Left ventricle myocardium inferior (tissue), 1 donor: ENCODE measurements around the gene RPS6KA2. TPM values are rescaled to one million over a fixed set of nuclear protein-coding genes. Genes with fewer than 3 reads are reported as not detected.

Source experiments
- DNase-seq: peaks from one replicate; pipeline ENCODE4 v3.0.0-alpha.2; 2020
- H3K27ac ChIP-seq: fragments of 200-600 bp; replicated peaks from 2 replicates; pipeline ENCODE4 v1.8.0; 2021
- H3K27me3 ChIP-seq: fragments of 200-600 bp; 2 replicates; pipeline ENCODE4 v1.8.0; 2021; ENCODE audit warnings: low read depth
- H3K36me3 ChIP-seq: fragments of 200-600 bp; 2 replicates; pipeline ENCODE4 v1.8.0; 2021
- H3K4me1 ChIP-seq: fragments of 200-600 bp; 2 replicates; pipeline ENCODE4 v1.8.0; 2021
- H3K4me3 ChIP-seq: fragments of 200-600 bp; 2 replicates; pipeline ENCODE4 v1.8.0; 2021; ENCODE audit warnings: mild to moderate bottlenecking, moderate library complexity
- H3K9me3 ChIP-seq: fragments of 200-600 bp; replicated peaks from 2 replicates; pipeline ENCODE4 v1.8.0; 2021
- intact Hi-C: fragments of 100-400 bp; cut with micrococcal nuclease; formaldehyde crosslinking; loops from one replicate; pipeline ENCODE4 v1.11.0; 2022
- total RNA-seq: library from RNA; stranded (reverse); fragmentation: NEBNext Ultra II Directional; extraction: Animal tissue kit (Norgen Biotek cat#: 25700); gene quantifications from one replicate; pipeline ENCODE4 v1.2.1, GENCODE V29; 2021
- TF ChIP-seq, protein P1 (sequence below): fragments of 200-600 bp; IDR thresholded peaks from 2 replicates; pipeline ENCODE4 v1.8.0; 2021; ENCODE audit warnings: antibody characterized with exemption, mild to moderate bottlenecking, borderline replicate concordance
- donor health status: DM: no; HTN: yes; CAD: no; lungs with severe emphysema.

Gene RPS6KA2
- total RNA-seq, 1 donor from 2014 or later = 77.2 TPM

DNA sequence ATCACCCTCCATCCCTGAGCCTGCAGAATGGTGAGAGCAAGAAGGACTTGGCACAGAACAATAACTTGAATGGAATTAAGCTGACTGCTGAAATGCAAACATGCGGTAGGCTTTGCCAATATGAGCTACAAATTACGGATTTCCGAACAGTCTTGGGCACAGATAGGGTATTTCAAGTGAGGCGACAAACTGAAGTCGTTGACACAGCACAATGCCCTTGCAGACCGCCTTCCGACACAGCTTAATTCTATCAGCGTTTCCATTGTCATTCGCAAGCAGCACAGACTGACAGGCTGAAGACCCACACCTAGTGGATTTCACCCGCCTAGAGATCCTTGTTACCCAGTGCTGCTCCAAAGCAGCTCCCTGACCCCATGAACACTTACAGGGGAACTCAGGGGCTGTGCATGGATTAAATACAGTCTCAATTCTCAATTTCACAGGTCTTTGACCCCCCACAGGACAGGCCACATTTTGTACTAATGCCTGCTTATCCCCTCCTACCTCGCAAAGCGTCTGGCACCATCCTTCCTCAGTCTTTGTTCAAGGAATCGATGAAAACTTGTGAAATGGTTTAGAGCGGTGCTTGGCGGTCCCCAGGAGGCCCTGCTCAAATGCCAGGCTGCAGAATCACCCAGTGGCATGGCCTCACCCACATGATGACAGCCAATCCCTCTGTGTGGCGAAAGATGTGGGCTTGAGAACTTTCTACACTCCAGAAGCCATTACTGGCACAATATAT lies 75.1 kb downstream of the RPS6KA2 start:
- no peak overlapping the region for H3K4me3 ChIP-seq
- H3K9me3 ChIP-seq = no peaks in the 10 kb centered on the region
- no peaks in the 10 kb centered on the region for H3K27me3 ChIP-seq
- intact Hi-C loops = no loop called here
- TF ChIP-seq, protein P1, sequence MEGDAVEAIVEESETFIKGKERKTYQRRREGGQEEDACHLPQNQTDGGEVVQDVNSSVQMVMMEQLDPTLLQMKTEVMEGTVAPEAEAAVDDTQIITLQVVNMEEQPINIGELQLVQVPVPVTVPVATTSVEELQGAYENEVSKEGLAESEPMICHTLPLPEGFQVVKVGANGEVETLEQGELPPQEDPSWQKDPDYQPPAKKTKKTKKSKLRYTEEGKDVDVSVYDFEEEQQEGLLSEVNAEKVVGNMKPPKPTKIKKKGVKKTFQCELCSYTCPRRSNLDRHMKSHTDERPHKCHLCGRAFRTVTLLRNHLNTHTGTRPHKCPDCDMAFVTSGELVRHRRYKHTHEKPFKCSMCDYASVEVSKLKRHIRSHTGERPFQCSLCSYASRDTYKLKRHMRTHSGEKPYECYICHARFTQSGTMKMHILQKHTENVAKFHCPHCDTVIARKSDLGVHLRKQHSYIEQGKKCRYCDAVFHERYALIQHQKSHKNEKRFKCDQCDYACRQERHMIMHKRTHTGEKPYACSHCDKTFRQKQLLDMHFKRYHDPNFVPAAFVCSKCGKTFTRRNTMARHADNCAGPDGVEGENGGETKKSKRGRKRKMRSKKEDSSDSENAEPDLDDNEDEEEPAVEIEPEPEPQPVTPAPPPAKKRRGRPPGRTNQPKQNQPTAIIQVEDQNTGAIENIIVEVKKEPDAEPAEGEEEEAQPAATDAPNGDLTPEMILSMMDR = no peak
- no peaks in the 10 kb centered on the region for H3K36me3 ChIP-seq
- peak overlapping the region; percentile 90 for H3K27ac ChIP-seq
- peaks cover 50% of the 10 kb centered on the region for H3K4me1 ChIP-seq
- no peak for DNase-seq

DNA sequence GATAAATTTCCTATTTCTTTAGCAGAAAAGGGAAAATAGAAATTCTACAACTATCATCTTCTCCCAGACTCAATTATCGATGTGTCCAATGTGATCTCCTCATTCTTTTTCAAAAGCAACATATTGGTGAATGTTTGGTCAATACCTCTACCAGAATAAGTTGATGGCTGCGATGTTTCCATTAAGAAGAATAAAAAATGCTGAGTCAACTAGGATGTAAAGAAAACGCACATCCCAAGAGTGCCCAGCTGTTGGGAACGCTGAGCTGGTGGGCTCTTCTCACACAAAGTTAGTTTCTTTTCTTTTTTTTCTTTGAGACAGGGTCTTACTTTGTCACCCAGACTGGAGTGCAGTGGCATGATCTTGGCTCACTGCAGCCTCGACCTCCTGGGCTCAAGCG lies 80.4 kb downstream of the RPS6KA2 start:
- DNase-seq = no peak
- TF ChIP-seq, protein P1 = no peak
- H3K4me1 ChIP-seq = peaks cover 10% of the 10 kb centered on the region
- intact Hi-C loops = no loop called here
- no peak overlapping the region for H3K27ac ChIP-seq
- H3K27me3 ChIP-seq = no peaks in the 10 kb centered on the region
- no peaks in the 10 kb centered on the region for H3K9me3 ChIP-seq
- H3K36me3 ChIP-seq = no peaks in the 10 kb centered on the region
- H3K4me3 ChIP-seq = no peak overlapping the region

DNA sequence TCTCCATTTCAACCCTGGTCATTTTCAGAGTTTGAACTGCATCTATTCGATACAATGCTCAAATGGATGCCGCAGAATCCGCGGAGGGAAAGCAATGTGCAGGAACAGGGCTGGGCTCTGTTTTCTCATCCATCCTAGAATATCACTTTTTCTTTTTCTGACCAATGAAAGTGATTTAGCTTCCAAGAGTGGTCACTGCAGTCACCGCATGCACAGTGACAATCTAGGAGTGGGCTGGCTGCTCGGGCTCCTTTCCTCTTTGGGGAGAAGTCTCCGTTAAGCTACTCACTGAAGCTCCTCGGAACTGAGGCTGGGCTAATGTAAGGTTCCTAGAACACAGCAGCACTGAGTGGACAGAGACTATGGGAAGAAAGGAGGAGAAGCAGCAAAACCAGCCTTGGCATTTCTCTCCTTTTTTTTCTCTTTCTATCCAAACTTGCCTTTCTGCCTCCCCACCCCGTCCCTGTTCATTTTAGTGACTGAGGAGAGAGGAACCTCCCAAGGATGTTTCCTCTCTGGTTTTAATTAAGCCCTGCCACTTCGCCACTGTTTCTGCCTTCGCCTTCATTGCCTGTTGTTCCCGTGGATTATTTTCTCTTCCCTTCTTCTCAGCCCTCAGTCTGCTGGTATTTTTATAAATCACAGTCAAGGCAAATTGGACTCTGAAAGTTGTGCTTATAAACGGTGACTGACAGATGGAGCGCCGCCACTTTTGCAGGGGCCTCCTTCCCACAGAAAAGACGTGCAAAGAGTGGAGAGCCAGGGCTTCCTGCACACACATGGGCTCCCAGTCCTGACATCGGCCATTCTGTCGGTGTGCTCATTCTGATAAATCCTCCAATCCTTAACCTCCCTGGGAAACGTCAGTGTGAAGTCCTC lies 81.7 kb downstream of the RPS6KA2 start:
- H3K27me3 ChIP-seq = no peaks in the 10 kb centered on the region
- H3K36me3 ChIP-seq = no peaks in the 10 kb centered on the region
- intact Hi-C loops = no loop called here
- TF ChIP-seq, protein P1 = no peak
- peaks cover 16% of the 10 kb centered on the region for H3K4me1 ChIP-seq
- DNase-seq = no peak
- no peak overlapping the region for H3K4me3 ChIP-seq
- no peak overlapping the region for H3K27ac ChIP-seq
- H3K9me3 ChIP-seq = no peaks in the 10 kb centered on the region

DNA sequence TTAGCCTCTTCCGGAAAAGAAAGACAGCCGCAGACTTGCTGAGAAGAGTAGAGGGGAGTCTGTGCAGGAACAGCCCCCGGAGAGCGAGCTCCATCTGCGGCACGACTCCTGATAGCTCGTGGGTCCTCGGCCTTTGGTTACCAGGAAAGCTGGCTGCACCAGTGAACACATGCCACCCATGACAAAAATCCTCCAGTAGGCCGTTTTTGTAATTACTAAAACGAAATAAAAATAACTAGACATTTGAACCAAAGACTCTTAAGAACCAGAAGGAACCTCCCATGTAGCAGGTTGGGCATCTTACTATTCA lies 82.8 kb downstream of the RPS6KA2 start:
- no peak overlapping the region for H3K27ac ChIP-seq
- TF ChIP-seq, protein P1 = no peak
- no peak for DNase-seq
- H3K4me1 ChIP-seq = peaks cover 27% of the 10 kb centered on the region
- H3K9me3 ChIP-seq = no peaks in the 10 kb centered on the region
- H3K4me3 ChIP-seq = no peak overlapping the region
- intact Hi-C loops = no loop called here
- no peaks in the 10 kb centered on the region for H3K27me3 ChIP-seq
- H3K36me3 ChIP-seq = no peaks in the 10 kb centered on the region

DNA sequence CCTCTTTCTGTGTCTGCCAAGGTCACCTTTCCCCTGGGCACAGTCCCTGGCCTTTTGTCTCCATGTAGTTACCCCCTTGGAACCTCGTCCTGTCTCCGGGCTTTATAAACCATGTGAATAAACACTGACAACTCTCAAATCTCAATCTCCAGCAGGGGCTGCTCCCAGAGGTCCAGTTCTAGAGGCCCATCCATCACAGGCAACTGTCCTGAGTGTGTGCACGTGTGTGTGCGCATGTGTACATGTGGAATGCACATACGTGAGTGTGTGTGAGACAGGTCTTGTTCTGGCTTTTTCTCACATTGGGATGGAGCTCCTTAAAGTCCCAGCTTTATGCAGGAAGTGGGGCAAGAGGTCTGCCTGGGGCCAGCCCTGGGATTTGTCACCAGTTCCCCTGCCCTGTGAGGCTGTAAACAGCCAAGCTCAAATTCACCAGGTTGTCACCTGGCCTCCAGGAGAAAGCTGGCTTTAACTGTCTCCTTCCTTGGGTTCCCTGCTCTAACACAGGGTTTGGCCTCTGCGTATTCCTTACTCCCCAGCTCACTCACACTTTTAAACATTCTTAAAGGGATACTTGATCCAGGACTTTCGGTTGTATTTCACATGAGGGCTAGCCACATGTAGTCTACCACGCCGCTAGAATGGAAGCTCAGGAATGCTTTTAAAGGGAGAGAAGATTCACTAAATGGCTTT lies 83.3 kb downstream of the RPS6KA2 start:
- H3K27me3 ChIP-seq = no peaks in the 10 kb centered on the region
- no peaks in the 10 kb centered on the region for H3K36me3 ChIP-seq
- peaks cover 29% of the 10 kb centered on the region for H3K4me1 ChIP-seq
- H3K27ac ChIP-seq = no peak overlapping the region
- DNase-seq = no peak
- no peak overlapping the region for H3K4me3 ChIP-seq
- TF ChIP-seq, protein P1 = no peak
- H3K9me3 ChIP-seq = no peaks in the 10 kb centered on the region
- intact Hi-C loops = no loop called here
